ENCODE measurements around the gene CDHR5.
"Not testable (repeated sequence)": the region's sequence is repeated elsewhere in the genome, so short reads cannot be mapped to it uniquely, and the experiment has no call there.

The CDHR5 gene

GRCh38 chr11:581342-581741 is 43.4 kb downstream of the CDHR5 start:
- no peak for DNase-seq

DNA sequence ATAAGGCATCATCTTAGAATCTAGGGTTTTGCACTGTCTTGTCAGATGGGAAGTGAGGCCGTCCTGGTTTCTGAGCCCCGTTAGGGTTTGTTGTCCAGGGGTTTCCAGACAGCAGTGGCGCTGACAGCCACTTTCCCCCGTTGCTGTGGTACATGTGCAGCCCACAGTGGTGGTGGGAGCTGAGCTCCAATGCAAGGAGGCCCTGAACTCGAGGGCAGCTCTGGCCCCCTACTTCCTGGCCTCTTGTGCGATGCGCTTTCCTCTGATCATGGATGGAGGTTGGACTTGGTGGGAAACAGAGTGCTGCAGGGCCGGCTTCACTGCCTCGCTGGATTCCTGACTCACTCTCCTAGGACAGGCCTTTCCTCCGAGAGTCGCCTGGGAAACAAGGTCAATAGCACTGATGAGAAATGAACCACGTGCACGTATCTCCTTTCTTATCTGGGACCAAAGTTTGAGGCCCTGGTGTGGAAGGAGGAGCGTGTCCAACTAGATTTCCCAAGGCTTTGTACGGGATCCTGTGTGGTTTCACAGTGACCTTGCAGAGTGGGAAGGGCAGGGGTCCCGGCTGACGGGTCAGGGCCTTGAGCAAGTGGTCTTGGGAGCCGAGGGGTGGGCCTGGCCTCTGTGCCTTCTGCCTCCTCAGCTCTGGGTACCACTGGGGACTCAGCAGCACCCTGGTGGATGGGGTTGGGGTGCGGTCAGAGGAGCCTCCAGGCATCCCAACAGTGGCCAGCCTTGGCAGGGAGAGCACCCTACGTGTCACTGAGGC is 44.7 kb downstream of the CDHR5 start:
- no peak for DNase-seq

DNA sequence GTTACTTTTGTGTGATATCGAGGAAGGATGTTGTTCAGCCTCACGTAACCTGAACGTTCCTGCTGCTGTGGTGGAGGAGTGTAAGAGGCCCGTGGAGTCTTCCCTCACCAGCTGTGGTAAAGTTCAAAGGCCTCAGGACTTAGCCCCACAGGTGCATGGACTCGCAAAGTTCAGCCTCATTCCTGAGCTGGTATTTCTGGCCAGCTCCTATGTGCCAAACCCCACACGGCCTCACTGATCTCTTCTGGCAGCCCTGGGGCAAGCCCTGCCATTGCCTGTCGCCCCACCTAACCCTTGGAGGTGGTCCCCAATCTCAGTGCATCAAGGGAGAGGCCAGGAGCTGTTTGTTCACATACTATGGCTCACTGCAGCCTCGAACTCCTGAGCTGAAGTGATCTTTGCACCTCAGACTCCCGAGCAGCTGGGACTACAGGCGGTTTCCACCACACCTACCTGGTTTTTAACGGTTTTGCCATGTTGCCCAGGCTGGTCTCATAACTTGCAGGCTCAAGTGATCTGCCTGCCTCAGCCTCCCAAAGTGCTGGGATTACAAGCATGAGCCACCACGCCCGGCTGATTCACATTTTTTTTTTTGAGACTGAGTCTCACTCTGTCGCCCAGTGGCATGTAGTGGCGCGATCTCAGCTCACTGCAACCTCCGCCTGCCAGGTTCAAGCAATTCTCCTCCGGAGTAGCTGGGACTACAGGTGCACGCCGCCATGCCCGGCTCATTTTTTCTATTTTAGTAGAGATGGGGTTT is 46.3 kb downstream of the CDHR5 start:
- DNase-seq: no peak

GRCh38 chr11:577611-577894 is 47.2 kb downstream of the CDHR5 start:
- DNase-seq: no peak

GRCh38 chr11:576811-577610 is 47.7 kb downstream of the CDHR5 start:
- DNase-seq: no peak

DNA sequence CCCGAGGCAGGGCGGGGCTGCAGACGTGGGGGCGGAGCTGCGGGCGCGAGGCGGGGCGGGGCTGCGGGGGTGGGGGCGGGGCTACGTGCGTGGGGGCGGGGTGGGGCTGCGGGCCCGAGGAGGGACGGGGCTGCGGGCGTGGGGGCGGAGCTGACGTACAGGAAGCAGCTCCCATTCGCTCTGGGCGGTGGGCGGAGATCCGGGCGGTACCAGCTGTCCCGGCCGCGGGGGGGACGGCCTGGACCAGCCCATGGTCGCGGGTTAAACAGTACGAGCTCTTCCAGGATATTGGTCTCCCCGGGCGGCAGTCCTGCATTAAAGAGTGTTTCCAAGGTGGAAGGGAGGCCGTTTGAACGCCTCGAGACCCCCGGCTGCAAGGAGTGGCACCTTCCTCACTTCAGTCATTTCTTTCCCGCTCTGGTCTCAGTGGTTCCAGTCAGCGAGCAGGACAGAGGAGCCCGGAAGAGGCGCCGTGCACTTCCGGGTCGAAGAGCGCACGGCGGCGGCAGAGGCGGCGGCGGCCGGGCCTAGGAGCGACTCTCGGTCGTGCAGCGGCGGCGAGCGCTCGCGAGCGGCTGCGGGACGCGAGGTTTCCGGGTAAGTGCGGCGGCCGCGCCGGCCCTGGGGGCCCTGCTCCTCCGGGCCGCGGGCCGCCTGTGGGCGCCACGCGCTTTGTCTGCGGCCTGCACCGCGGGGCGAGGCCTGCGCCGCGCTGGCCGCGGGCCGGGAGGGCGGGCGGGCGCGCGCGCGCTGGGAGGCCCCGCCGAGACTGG is 48.6 kb downstream of the CDHR5 start, which contains the start of gene PHRF1:
TSS of gene PHRF1 (plus strand) at position 475 of the 773 bp plus-strand sequence. CDS start 5,043 bp downstream, outside the sequence.
- peak; percentile 81 to 95 (median 90) for DNase-seq

DNA sequence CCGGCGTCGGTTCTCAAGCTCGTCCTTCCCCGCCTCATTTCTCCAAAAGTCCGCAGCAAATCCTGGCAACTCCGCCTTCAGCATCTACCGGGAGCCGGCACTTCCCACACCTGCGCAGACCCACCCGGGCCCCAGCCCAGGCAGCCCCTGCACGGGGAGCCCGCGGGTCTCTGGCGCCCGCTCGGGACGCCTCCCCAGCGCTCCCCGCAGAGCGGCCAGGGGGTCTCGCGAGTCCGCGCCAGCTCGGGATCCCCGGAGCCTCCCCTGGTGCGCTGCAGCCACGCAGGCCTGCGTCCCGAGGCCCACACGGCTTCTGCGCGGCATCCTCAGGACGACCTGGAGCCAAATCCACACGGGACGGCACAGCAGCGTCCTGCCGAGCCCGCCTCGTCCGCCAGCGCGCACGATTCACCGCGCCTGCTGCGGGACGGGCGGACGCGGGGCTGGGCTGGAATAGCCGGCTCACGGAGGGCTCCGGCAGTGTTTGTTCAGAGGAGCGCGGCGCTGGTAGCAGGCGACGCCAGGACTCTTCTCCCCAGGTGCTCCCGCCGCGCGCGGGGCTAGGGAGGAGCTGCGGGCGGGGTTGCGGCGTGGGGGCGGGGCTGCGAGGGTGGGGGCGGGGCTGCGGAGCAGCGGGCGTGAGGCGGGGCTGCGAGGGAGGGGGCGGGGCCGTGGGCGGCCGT is 49.3 kb downstream of the CDHR5 start:
- DNase-seq: no peak

DNA sequence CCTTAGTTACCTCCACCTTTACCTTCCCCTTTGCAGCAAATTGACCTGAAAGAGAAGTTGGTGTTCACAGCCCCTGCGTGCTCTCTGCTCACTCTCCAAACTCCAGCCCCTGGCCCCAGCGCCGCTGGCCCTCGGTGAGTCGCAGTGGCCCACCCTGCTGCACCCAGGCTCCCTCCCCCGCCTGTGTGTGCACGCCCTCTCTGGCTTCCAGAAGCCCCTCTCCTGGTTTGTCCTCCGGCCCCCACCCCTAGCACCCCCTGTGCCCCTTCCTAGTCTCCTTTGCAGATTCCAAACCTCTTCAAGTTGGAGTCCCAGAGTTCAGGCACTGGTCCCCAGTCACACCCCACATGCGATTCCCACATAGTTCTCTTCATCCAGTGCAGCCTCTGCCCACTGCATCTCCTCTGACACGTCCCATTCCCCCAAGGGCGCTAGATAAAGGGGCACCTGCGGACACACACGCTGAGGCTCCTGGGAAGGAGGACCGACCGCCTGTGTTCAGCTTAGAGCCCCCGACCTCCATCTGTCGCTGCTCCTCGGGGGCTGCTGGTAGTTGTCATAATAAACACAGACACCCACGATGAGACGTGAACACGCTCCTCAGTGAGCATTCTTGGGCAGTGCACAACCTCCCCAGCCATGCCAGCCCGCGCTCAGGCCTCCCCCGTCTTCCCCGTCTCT is 50.0 kb downstream of the CDHR5 start:
- DNase-seq: no peak

DNA sequence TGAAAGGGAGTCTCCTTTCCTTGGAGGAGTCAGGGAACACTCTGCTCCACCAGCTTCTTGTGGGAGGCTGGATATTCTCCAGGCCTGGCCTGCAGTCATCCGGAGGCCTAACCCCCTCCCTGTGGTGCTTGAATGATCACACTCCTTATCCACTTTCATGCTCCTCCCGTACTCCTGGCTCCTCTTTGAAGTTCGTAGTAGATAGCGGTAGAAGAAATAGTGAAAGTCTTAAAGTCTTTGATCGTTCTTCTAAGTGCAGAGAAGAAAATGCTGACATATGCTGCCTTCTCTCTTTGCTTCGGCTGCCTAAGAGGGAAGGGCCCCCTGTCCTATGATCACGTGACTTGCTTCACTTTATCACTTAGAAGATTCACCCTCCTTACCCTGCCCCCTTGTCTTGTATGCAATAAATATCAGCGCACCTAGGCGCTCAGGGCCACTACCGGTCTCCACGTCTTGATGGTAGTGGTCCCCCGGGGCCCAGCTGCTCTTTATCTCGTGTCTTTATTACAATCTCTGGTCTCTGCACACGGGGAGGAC is 50.7 kb downstream of the CDHR5 start:
- DNase-seq: not testable (repeated sequence)

DNA sequence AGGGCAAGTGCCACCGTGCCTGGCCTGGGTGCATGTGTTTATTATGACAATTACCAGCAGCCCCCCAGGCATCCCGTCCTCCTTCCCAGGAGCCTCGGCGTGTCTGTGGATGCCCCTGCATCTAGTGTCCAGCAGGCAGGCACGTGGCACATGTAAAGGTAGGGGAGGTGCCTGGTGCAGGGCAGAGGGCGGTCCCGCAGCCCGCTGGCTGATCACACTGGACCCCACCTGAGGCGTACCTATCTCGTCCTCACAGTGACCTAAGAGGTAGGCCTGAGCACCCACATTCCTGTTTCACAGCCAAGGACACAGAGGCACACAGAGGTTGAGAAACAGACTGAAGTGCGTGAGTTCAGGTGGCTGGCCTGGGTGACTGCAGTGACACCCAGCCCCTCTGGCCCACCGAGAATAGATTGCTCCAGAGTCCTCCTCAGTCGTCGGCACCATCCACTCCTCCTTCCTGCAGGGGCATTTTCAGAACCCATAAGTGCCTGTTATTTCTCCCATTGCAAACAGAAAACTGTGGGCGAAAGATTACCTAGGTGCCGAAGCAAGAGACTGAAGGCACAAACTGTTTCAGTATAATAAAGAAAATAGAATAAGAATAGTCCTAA is 51.5 kb downstream of the CDHR5 start:
- no peak for DNase-seq

DNA sequence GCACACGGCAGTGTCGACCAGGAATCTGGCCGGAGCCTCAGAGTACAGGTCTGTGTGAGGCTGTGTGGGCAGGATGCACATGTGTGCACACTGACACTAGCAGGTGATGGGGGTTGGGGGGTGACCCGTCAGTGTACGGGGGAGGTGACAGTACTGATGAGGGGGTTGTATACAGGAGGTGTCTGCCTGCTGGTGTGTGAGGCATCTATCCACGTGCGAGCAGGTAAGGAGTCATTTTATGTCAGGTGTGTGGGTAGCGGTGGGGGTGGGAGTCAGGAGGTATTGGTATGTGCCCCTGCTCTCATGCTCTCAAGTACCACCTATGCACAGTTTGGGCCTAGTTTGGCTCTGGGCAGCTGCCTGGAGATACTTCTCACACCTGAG is 53.0 kb downstream of the CDHR5 start:
- DNase-seq: no peak

DNA sequence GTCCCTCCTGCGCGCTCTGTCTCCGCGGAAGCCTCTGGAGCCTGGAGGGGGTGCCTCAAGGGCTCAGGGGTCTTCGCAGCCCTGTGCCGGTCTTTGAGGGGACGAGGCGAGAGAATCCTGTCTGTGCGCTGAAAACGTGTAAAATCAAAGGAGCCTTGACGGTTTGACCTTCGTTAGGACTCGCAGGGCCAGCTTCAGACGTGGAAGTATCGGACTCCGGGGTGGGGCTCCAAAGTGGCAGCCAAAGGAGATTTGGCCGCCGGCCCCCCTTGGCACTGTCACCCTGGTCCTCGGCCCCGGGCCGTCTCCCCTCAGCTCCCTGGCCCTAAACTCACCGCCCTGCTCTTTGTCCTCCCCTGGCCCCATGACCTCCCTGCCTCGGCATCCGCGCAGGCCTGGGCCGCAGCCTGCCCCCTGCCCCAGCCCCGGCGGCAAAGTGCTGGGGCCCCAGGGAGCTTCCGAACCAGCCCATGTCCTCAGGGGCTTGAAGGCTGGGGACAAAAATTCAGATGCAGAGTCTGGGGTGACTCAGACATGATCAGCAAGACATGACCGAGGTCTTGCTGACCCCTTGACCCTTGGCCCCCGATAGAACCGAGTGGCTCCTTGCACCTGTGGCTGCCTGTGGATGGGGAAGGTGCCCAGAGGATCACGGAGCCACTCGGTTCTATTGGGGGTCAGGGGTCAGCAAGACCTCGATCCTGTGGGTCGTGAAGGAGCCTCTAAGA is 55.4 kb downstream of the CDHR5 start:
- no peak for DNase-seq

DNA sequence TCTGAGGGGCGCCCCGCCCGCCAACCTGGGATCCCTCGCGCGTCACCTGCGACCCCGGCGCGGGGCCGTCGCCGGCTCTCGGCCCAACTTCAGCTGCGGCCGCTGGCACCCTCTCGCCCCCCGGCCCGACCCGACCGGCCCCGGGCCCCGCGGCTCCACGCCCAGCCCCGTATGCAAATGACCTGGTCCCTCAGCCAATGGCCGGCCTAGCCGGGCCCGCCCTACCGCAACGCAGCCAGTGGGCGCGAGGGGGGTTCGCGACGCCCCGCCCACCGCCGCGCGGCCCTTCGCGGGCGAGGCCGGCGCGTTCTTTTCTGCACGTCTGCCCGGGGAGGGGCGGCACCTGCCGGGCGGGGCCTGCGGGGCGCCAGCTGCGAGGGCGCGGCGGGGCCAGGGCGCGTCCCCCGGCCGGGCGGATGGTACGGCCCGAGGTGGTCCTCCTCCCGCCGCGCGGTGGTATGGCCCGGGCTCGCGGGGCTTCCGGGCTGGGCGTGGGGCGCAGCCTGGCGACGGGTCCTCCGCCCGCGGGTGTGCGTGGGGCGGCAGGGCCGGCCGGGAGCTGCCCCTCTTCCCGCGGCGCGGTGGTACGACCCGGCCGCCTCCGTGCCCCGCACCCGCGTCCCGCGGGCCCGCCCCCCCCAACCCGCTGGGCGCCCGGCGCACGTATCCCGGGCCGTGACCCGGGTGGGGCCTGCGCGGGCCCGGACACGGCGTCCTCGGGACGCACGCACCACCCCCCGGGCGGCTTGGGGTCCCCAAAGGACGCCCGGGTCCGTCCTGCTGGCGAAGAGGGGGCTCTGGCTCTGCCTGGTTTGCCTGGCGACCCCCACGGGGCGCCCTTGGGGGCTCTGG is 56.2 kb downstream of the CDHR5 start:
- peak; percentile 65 to 96 (median 74) for DNase-seq

GRCh38 chr11:567629-568292 is 57.0 kb downstream of the CDHR5 start:
- DNase-seq: no peak

DNA sequence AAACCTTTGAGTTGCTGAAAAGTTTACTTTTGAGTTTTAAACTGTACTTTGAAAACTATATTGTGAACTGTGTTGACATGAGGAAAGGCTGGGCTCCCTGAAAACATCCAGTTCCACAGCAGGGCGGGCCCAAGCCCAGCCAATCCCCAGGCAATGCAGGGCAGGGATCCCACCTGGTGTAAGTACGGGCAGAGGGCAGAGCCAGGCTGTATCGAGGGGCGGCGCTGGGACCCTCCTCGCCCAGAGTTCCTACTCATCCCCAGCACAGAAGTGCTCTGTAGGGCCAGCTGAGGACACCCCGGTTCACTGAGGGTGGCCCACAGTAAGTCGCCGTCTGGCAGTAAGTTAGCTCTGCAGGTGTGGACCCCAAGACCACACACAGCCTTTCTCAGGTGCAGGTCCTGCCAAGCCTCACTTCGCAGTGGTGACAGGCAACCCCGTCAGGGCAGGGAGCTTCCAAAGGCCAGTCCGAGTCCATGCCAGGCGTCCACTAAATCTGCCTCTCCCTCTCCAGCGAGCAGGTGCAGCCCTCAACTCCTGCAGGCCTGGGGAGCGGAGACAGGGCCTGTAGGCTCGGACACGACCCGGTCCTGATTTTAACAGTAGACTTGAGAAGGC is 57.6 kb downstream of the CDHR5 start:
- no peak for DNase-seq

All from activated naive CD4-positive, alpha-beta T cell (primary cell).